T-helper 1 cell (primary cell): ENCODE data around the gene PIGH.
A peak's percentile ranks its signal among the peaks of the same experiment; 100 is the strongest.
"Not testable (repeated sequence)": the region's sequence is repeated elsewhere in the genome, so short reads cannot be mapped to it uniquely, and the experiment has no call there.

Experiments
- DNase-seq, 5 donors: peaks; one replicate each; pipeline ENCODE4 v3.0.0-alpha.2; 2012 to 2020
- total RNA-seq, 4 donors: gene quantifications; one replicate each; lab custom pipeline; 2026; lab: John Stamatoyannopoulos, UW

The PIGH gene
- 19.0 to 30.1 (median 27.1) reads per million in 4 donors for total RNA-seq

- peak; percentile 87 to 93 (median 90) for DNase-seq
These were observed at the start of gene PIGH for GRCh38 chr14:67599698-67600561. Gene PIGH (minus strand): TSS chr14:67600268. CDS start chr14:67600203, 65 bp downstream.

GRCh38 chr14:67646131-67646530 is 46.1 kb upstream of the PIGH start:
- DNase-seq: no peak

GRCh38 chr14:67645414-67645813 is 45.3 kb upstream of the PIGH start:
- no peak for DNase-seq

- no peak for DNase-seq
These were observed 44.4 kb upstream of the PIGH start for GRCh38 chr14:67644428-67644827.

- no peak for DNase-seq
These were observed 43.6 kb upstream of the PIGH start for GRCh38 chr14:67643713-67644112.

GRCh38 chr14:67641902-67642749 is 42.1 kb upstream of the PIGH start:
- peak in 1 of 5 donors; percentile 12 for DNase-seq

- DNase-seq: no peak
These were observed 41.4 kb upstream of the PIGH start for GRCh38 chr14:67641480-67641879.

- DNase-seq: no peak
These were observed 38.6 kb upstream of the PIGH start for GRCh38 chr14:67638642-67639041.

- DNase-seq: peak in 1 of 5 donors; percentile 37
These were observed 36.4 kb upstream of the PIGH start for GRCh38 chr14:67636361-67636919.

- DNase-seq: no peak
These were observed 33.5 kb upstream of the PIGH start for GRCh38 chr14:67633451-67634147.

- no peak for DNase-seq
These were observed 30.9 kb upstream of the PIGH start for GRCh38 chr14:67630938-67631337.

GRCh38 chr14:67630186-67630585 is 30.1 kb upstream of the PIGH start:
- no peak for DNase-seq

- DNase-seq: no peak
These were observed 27.5 kb upstream of the PIGH start for GRCh38 chr14:67627519-67627918.

- not testable (repeated sequence) for DNase-seq
These were observed 26.1 kb upstream of the PIGH start for GRCh38 chr14:67626131-67626530.

- DNase-seq: no peak
These were observed 23.0 kb upstream of the PIGH start for GRCh38 chr14:67623114-67623513.

GRCh38 chr14:67622675-67623074 is 22.6 kb upstream of the PIGH start:
- DNase-seq: peak in 1 of 5 donors; percentile 42

GRCh38 chr14:67620217-67620785 is 20.2 kb upstream of the PIGH start:
- DNase-seq: no peak

GRCh38 chr14:67619446-67620216 is 19.6 kb upstream of the PIGH start, which contains the start of gene ARG2:
Gene ARG2 (plus strand): TSS chr14:67619920. CDS start chr14:67619978, 58 bp downstream.
- DNase-seq: peak; percentile 95 to 98 (median 96)

GRCh38 chr14:67618617-67619063 is 18.6 kb upstream of the PIGH start:
- DNase-seq: peak in 3 of 5 donors; percentile 18 to 71 (median 21)

GRCh38 chr14:67610491-67610890 is 10.4 kb upstream of the PIGH start:
- no peak for DNase-seq
